HG03095 (cell line): ENCODE results near the gene TACC2.
"Not testable (repeated sequence)": the region's sequence is repeated elsewhere in the genome, so short reads cannot be mapped to it uniquely, and the experiment has no call there.

Experiments
- ATAC-seq: cut with Tn5 transposase; IDR thresholded peaks from one replicate; pipeline ENCODE4 v1.9.1; 2021; ENCODE audit warnings: moderate library complexity; ENCODE audit not compliant: unreplicated experiment

The TACC2 gene

DNA sequence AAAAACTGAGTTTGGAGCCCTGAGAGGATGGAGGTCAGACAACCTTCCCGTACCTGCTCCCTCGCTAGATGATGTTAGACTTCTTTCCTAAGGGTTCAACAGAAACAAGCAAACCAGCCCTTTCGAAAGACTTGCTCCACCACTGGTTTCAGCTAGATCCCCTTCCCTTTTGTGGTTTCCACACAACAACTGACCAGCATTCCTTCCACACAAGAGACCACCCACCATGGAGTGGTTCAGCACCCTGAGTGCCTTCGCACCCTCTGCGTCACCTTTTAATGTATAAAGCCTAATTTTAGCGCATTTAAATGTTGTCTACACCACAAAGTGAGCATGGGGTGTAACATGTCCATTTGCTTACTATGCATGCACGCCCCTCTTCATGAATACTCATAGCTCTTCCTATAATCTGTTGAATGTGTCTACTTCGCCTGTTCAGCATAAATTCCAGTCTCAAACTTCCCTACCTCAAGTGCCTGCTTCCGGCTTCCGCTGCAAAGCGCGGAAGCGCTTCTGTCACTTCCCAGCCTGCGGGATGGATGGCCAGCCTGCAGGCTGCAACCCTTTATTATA lies 69.0 kb downstream of the TACC2 start:
- ATAC-seq: no peak

DNA sequence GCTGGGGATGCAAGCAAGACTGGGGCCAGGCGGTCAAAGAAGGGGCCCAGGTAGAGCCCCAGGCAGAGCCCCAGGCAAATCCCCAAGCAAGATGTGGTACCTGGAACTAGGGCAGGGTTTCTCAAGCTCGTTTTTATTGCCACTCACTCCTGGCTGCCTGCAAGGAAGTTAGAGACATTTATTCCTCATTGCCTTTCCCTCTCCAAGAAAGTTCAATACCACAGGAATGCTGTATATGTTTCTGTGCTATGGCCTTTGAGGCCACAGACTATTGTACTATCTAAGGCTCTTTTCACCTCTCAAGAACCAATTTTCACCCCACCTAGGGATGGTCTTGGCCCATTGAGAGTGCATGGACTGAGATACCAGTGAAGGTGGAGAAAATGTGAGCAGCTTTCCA lies 71.3 kb downstream of the TACC2 start:
- no peak for ATAC-seq

DNA sequence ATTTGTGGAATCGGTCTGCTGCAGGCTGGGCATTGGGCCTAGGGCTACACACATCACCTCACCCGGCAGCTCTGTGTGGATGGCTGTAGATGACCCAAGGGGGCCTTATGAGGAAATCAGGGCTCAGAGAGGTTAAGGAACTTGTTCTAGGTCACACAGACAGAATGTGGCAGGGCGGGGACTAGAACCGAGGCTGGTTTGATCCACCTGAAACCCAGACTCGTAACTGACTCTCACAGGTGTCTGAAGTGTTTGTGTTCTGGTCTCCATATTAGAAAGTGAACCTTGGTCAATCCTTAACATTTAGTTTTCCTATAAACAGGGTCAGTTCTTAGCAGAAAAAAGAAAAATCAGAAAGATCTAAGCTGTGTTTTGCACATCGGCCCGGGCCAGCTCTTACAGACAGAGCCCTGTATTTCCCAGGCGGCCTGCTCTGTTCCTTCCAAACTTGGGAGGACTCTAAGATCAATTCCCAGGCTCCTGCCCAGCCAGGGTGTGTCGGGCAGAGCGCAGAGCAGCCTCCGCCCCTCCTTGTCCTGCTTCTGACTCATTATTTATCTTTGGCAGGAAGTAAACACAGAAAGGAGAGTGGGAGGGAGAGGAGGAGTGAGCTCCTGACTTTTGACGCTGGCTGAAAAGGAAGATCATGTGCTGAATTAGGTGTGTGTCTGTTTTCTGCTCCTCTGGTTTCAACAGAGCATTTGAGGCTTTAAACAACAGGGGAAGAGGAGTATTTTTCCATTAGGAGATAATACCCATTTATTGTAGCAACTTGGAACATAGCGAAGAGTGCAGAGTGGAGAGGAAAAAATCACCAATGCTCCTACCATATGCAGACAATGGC lies 74.1 kb downstream of the TACC2 start:
- ATAC-seq: no peak

DNA sequence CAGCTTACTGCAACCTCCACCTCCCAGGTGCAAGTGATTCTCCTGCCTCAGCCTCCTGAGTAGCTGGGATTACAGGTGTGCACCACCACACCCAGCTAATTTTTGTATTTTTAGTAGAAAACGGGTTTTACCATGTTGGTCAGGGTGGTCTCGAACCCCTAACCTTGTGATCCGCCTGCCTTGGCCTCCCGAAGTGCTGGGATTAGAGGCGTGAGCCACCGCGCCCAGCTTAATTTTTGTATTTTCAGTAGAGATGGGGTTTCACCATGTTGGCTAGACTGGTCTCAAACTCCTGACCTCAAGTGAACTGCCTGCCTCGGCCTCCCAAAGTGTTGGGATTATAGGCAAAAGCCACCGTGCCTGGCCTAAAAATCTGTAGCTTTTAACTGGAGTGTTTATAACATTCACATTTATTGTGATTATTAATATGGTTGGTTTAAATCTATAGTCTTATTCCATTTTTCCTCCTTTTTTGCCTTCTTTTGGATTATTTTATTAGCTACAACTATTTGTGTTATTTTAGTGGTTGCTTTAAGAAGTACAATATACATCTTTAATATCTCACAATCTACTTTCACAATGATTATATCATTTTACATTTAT lies 77.5 kb downstream of the TACC2 start:
- not testable (repeated sequence) for ATAC-seq

DNA sequence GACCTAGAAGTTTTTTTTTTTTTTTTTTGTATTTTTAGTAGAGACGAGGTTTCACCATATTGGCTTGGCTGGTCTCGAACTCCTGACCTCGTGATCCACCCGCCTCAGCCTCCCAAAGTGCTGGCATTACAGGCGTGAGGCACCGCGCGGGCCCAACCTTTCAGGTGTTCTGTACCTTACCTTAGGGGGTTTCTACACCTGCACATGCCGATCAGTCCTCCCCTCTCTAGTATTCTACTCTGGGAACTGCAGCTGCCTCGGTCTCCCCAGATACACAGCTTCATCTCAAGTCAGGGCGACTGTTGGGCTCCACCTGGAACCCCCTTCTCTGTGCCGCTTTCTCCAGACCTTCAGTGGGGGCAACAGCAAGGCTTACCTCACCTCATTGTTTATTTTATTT lies 79.9 kb downstream of the TACC2 start:
- no peak for ATAC-seq

DNA sequence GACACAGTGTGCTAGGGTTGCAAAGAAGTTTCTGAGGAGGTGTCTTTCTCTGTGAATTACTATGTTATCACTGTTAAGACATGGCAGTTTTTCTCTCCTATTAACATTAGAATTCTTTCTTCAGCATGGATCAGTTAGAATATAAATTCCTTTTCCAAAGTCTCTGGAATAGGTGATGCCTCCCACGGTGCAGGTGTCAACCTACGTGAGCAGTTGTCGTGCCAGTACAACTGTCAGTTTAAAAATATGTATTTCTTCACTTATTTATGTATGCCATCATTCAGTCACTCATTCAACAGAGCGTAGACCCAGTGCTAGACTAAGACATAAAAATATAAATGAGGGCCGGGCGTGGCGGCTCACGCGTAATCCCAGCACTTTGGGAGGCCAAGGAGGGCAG lies 83.5 kb downstream of the TACC2 start:
- no peak for ATAC-seq

DNA sequence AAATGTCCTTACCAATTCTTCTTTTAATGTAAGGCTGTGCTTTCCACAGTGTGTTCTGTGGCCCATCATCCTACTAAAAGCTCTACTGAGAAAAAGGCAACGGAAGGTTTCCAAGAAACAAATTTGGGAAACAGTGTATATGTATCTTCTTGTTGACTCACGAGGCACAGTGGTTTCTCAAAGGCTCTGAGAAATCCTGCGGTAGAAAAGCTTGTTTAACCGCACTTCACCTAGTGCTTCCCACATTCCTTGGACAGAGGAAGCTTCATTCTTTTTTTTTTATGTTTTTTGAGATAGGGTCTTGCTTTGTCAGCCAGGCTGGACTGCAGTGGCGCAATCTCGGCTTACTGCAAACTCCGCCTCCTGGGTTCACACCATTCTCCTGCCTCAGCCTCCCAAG lies 84.5 kb downstream of the TACC2 start:
- ATAC-seq: no peak

DNA sequence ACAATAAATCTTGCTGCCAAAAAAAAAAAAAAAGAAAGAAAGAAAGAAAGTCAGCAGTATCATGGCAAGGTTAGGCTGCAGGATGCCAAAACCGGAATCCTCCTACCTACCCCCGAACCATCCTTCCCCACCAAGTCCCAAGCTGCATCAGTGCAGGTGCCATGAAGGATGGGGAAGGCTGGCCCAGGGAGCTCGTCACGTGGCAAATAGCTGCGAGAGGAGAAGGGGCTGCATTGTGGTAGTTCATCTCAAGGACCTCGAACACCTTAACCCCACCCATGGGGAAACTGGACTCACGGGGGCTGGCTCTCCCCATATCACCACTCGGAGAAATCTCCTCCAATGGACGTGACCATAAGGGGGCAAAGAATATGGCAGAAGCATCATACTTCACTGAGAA lies 86.2 kb downstream of the TACC2 start:
- ATAC-seq: no peak

DNA sequence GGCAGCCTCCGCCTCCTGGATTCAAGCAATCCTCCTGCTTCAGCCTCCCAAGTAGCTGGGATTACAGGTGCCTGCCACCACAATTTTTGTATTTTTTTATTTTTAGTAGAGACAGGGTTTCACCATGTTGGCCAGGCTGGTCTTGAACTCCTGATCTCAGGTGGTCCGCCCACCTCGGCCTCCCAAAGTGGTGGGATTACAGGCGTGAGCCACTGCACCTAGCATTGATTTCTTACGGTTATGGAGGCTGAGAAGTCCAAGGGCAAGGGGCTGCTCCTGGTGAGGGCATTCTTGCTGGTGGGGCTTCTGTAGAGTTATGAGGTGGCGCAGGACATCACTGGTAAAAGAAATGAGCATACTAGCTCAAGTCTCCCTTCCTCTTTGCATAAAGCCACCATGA lies 86.9 kb downstream of the TACC2 start:
- ATAC-seq: not testable (repeated sequence)

DNA sequence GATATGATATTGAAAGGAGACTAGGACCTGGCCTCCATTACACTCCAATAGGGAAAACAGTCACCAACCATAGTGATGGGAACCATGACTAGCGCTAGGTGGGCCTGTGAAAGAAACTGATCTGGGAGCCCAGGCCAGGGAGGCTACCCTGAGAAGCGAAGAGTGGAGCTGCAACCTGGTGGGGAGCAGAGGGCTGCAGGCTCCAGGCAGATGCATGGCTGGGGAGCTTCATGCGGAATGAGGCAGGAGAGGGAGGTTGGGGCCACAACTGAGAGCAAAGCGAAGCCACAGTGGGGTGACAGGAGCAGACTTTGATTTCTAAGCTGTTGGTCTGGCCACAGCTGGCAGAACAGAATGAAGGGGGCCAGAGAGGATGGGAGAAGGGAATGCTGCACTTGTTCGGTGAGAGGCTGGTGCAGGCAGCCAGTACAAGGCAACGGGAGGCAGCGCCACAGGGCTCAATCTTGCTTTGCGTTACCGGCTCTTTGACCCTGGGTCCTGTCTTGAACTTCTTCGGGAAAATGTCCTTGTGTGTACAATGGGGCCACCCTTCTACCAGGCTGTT lies 88.4 kb downstream of the TACC2 start:
- no peak for ATAC-seq

DNA sequence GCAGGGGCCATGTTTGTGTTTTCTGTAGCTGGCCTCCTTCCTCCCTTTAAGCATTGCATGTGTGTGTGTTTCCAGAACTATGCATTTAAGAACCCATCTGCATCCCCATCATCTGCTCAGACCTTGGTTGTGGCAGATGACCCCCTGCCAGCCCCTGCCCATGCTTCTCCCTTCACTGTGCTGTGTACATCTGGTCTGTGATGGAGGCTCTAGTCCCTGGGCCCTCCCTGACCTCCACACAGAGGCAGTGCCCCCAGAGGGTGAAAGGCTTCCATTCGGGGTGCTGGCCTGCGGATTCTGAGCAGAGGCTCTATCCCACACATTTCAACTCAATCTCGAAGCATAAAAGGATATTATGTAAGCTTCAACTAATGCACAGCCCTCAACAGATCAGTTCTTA lies 89.4 kb downstream of the TACC2 start:
- ATAC-seq: no peak

DNA sequence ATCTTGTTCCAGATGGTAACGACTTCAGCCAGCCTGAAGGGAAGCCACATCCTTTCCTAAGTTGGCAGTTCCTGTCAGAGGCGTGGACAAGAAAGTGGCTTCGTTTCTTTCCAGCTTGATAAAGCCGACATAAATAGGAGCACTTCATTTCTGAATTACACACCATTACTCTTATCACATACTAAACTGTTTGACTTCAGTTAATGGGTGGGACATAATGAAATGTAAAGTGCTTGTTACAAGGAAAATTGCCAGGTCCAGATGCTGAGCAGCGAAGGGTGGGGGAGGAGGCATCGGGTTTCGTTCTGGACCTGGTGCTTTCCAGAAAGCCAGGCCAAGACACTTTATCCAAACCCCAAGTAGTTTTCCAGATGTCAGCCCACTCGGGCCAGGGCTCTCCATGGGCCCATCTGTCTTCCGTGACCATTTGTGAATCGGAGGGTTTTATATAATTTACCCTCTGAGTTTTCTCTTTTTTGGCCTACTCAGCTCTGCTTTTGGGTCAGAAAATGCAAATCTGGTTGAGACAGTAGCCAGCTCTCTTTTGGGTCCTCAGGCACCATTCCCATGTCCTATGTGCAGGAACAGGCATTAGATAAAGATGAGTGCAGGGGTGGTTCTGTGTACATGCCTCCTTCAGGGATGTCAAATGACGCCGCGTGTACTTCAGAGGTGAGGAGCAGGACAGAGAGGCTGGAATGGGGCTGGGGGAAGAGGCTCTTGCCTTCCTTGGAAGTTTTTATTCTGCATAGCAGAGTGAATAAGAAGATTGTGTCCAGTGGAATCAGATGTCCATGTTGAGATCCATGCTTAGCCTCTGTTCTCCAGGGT lies 90.2 kb downstream of the TACC2 start:
- no peak for ATAC-seq

DNA sequence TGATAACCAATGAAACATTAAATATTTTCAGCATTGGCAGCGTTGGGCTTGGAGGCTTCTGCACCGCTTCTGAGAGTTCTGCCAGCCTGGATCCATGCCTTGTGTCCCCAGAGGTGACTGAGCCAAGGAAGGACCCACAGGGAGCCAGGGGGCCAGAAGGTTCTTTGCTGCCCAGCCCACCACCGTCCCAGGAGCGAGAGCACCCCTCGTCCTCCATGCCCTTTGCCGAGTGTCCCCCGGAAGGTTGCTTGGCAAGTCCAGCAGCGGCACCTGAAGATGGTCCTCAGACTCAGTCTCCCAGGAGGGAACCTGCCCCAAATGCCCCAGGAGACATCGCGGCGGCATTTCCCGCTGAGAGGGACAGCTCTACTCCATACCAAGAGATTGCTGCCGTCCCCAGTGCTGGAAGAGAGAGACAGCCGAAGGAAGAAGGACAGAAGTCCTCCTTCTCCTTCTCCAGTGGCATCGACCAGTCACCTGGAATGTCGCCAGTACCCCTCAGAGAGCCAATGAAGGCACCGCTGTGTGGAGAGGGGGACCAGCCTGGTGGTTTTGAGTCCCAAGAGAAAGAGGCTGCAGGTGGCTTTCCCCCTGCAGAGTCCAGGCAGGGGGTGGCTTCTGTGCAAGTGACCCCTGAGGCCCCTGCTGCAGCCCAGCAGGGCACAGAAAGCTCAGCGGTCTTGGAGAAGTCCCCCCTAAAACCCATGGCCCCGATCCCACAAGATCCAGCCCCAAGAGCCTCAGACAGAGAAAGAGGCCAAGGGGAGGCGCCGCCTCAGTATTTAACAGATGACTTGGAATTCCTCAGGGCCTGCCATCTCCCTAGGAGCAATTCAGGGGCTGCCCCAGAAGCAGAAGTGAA lies 93.9 kb downstream of the TACC2 start:
- no peak for ATAC-seq

DNA sequence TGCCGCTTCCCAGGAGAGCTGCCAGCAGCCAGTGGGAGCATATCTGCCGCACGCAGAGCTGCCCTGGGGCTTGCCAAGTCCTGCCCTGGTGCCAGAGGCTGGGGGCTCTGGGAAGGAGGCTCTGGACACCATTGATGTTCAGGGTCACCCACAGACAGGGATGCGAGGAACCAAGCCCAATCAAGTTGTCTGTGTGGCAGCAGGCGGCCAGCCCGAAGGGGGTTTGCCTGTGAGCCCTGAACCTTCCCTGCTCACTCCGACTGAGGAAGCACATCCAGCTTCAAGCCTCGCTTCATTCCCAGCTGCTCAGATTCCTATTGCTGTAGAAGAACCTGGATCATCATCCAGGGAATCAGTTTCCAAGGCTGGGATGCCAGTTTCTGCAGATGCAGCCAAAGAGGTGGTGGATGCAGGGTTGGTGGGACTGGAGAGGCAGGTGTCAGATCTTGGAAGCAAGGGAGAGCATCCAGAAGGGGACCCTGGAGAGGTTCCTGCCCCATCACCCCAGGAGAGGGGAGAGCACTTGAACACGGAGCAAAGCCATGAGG lies 94.6 kb downstream of the TACC2 start:
- no peak for ATAC-seq

DNA sequence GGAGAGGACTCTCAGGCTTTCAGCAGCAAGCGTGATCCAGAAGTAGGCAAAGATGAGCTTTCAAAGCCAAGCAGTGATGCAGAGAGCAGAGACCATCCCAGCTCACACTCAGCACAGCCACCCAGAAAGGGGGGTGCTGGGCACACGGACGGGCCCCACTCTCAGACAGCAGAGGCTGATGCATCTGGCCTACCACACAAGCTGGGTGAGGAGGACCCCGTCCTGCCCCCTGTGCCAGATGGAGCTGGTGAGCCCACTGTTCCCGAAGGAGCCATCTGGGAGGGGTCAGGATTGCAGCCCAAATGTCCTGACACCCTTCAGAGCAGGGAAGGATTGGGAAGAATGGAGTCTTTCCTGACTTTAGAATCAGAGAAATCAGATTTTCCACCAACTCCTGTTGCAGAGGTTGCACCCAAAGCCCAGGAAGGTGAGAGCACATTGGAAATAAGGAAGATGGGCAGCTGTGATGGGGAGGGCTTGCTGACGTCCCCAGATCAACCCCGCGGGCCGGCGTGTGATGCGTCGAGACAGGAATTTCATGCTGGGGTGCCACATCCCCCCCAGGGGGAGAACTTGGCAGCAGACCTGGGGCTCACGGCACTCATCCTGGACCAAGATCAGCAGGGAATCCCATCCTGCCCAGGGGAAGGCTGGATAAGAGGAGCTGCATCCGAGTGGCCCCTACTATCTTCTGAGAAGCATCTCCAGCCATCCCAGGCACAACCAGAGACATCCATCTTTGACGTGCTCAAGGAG lies 95.5 kb downstream of the TACC2 start:
- no peak for ATAC-seq

DNA sequence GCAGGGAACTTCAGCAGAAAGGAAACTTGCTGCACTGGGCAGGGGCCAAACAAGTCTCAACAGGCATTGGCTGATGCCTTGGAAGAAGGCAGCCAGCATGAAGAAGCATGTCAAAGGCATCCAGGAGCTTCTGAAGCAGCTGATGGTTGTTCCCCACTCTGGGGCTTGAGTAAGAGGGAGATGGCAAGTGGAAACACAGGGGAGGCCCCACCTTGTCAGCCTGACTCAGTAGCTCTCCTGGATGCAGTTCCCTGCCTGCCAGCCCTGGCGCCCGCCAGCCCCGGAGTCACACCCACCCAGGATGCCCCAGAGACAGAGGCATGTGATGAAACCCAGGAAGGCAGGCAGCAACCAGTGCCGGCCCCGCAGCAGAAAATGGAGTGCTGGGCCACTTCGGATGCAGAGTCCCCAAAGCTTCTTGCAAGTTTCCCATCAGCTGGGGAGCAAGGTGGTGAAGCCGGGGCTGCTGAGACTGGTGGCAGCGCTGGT lies 96.5 kb downstream of the TACC2 start:
- no peak for ATAC-seq

DNA sequence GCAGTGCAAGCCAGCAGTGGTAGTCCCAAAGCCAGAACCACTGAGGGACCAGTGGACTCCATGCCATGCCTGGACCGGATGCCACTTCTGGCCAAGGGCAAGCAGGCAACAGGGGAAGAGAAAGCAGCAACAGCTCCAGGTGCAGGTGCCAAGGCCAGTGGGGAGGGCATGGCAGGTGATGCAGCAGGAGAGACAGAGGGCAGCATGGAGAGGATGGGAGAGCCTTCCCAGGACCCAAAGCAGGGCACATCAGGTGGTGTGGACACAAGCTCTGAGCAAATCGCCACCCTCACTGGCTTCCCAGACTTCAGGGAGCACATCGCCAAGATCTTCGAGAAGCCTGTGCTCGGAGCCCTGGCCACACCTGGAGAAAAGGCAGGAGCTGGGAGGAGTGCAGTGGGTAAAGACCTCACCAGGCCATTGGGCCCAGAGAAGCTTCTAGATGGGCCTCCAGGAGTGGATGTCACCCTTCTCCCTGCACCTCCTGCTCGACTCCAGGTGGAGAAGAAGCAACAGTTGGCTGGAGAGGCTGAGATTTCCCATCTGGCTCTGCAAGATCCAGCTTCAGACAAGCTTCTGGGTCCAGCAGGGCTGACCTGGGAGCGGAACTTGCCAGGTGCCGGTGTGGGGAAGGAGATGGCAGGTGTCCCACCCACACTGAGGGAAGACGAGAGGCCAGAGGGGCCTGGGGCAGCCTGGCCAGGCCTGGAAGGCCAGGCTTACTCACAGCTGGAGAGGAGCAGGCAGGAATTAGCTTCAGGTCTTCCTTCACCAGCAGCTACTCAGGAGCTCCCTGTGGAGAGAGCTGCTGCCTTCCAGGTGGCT lies 97.7 kb downstream of the TACC2 start:
- no peak for ATAC-seq

DNA sequence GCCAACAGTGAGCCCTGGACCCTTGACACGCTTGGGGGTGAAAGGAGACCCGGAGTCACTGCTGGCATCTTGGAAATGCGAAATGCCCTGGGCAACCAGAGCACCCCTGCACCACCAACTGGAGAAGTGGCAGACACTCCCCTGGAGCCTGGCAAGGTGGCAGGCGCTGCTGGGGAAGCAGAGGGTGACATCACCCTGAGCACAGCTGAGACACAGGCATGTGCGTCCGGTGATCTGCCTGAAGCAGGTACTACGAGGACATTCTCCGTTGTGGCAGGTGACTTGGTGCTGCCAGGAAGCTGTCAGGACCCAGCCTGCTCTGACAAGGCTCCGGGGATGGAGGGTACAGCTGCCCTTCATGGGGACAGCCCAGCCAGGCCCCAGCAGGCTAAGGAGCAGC lies 98.5 kb downstream of the TACC2 start:
- ATAC-seq: no peak
